HG03469 (cell line): ENCODE data around the gene DRG1.
A peak's percentile ranks its signal among the peaks of the same experiment; 100 is the strongest.
"Not testable (repeated sequence)": the region's sequence is repeated elsewhere in the genome, so short reads cannot be mapped to it uniquely, and the experiment has no call there.

Source experiments
- ATAC-seq: cut with Tn5 transposase; IDR thresholded peaks from one replicate; pipeline ENCODE4 v1.9.1; 2021; ENCODE audit warnings: mild to moderate bottlenecking, moderate library complexity, moderate number of reproducible peaks; ENCODE audit not compliant: unreplicated experiment

The DRG1 gene

GRCh38 chr22:31399211-31400022, at the start of gene DRG1:
Gene DRG1, plus strand, starts transcription at chr22:31399604. Its CDS starts 80 bp downstream, at chr22:31399684.
- ATAC-seq, result peak; percentile 81

GRCh38 chr22:31349960-31350359, 49.4 kb upstream of the DRG1 start:
- no peak for ATAC-seq

GRCh38 chr22:31350410-31350863, 49.0 kb upstream of the DRG1 start:
- no peak for ATAC-seq

- no peak for ATAC-seq
These were observed 44.9 kb upstream of the DRG1 start for GRCh38 chr22:31354515-31354914.

- ATAC-seq, result no peak
These were observed 39.4 kb upstream of the DRG1 start for GRCh38 chr22:31360029-31360428.

- ATAC-seq, result no peak
These were observed 37.7 kb upstream of the DRG1 start for GRCh38 chr22:31361743-31362142.

GRCh38 chr22:31363885-31364465, 35.4 kb upstream of the DRG1 start:
- no peak for ATAC-seq

GRCh38 chr22:31367426-31367825, 32.0 kb upstream of the DRG1 start:
- ATAC-seq, result no peak

GRCh38 chr22:31377612-31378011, 21.8 kb upstream of the DRG1 start:
- ATAC-seq, result no peak

- no peak for ATAC-seq
These were observed 21.3 kb upstream of the DRG1 start for GRCh38 chr22:31378123-31378522.

GRCh38 chr22:31378651-31379050, 20.8 kb upstream of the DRG1 start:
- not testable (repeated sequence) for ATAC-seq

GRCh38 chr22:31393893-31394292, 5.5 kb upstream of the DRG1 start:
- no peak for ATAC-seq

GRCh38 chr22:31394326-31394725, 5.1 kb upstream of the DRG1 start:
- ATAC-seq, result no peak

GRCh38 chr22:31398231-31398630, 1.2 kb upstream of the DRG1 start:
- ATAC-seq, result no peak

- ATAC-seq, result no peak
These were observed 606 bp downstream of the DRG1 start for GRCh38 chr22:31400023-31400397.

- ATAC-seq, result not testable (repeated sequence)
These were observed 2.9 kb downstream of the DRG1 start for GRCh38 chr22:31402350-31402749.

- ATAC-seq, result no peak
These were observed 26.1 kb downstream of the DRG1 start for GRCh38 chr22:31425331-31426050.

GRCh38 chr22:31431950-31432349, 32.5 kb downstream of the DRG1 start:
- no peak for ATAC-seq

- no peak for ATAC-seq
These were observed 36.7 kb downstream of the DRG1 start for GRCh38 chr22:31436132-31436531.

- no peak for ATAC-seq
These were observed 40.4 kb downstream of the DRG1 start for GRCh38 chr22:31439808-31440207.

GRCh38 chr22:31440681-31441080, 41.3 kb downstream of the DRG1 start:
- ATAC-seq, result no peak

- ATAC-seq, result no peak
These were observed 42.2 kb downstream of the DRG1 start for GRCh38 chr22:31441652-31442051.
